NCI-H1436 (cell line): ENCODE measurements around the gene MIAT.

ENCODE experiments used
- DNase-seq: peaks from one replicate; lab custom pipeline; 2025; lab: John Stamatoyannopoulos, UW

Gene MIAT

GRCh38 chr22:26632422-26633155 lies 24.8 kb upstream of the MIAT start:
- no peak for DNase-seq

DNA sequence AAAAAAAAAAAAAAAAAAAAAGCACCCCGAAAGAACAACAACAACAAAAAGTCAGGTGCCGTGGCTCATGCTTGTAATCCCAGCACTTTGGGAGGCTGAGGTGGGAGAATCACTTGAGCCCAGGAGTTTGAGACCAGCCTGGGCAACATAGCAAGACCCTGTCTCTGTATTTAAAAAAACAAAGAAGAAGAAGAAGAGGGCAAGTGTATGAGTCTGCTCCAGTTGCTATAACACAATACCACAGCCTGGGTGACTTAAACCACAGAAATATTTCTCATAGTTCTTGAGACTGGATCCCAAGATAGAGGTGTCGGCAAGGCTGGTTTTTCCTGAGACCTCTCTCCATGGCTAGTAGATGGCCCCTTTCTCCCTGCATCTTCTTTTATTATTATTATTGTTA lies 23.2 kb upstream of the MIAT start:
- no peak for DNase-seq

DNA sequence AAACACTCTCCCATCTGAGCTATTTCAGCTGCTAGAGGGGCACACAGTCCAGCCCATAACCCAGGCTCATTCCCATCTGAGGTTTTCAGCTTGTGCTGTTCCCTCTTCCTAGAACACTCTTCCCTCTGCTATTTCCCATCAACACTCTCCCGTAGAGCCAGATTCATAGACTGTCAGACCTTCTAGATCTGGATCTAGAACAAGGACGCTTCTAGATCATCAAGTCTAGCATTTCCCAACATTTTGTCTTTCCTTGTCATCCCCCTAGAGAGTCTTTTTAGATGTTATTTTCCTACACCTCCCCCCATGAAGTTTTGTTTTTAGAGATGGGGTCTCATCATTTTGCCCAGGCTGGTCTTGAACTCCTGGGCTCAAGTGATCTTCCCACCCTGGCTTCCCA lies 22.3 kb upstream of the MIAT start:
- no peak for DNase-seq

GRCh38 chr22:26636296-26636695 lies 21.1 kb upstream of the MIAT start:
- DNase-seq, result no peak

DNA sequence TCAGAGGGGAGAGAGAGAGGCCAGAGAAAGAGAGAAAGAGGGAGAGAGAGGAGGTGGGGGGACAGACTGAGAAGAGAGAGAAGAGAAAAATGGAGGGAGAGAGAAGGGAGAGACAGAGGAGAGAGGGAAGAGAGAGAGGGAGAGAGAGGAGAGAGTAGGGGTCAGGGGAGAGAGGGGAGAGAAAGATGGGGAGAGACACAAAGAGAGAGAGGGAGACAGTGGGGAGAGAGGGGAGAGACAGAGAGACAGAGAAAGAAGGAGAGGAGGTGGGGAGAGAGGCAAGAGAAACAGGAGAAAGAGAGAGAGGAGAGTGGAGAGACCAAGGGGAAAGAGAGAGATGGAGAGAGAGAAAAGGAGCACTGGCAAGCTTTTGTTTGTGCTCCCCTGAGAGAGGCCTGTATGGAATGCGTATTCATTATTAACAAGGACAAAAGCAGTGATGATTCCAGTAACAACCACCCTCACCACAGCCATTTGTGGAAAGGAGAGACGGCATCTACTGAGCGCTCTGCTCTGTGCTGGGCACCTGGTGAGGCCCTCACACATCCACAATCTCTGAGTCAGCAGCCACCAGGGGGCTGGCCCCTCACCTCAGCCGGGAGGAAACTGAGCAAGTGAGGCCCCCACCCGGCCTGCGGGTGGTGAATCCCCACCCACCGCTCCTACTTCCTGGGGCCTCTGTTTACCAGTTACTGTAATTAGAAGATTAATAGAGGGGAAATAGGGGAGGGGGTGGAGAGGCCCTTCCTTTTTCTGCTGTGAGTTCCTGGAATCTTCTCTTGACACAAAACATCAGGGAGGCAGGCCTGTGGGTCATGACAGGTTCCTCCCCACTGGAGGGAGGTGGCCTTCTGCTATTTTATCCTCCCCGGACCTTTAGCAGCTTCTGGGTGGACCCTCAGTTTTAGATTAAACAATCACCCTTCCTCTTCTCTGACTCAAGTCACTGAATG lies 14.6 kb upstream of the MIAT start:
- no peak for DNase-seq

GRCh38 chr22:26643418-26644100 lies 13.8 kb upstream of the MIAT start:
- DNase-seq, result no peak

DNA sequence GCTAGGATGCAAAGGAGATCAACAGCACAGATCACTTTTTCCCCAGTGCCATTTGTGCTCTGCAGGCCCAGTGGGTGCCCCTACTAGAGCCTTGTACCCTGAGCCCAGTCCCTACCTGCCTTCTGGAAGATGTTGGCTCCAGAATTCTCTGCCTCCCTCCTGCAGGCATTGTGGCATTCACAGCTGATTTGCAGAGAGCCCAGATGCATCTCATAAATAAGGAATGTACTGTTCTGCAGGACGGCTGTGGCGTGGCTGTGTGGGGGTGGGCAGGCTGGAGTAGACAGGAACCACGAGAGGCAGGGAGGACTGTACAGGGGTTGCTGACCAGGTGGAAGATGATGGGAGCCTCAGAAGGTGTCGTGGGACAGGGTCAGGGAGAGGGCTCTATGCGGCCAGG lies 11.2 kb upstream of the MIAT start:
- DNase-seq, result no peak

GRCh38 chr22:26648011-26648497 lies 9.3 kb upstream of the MIAT start:
- DNase-seq, result peak; percentile 84

- DNase-seq, result no peak
These were observed 8.6 kb upstream of the MIAT start for GRCh38 chr22:26648528-26649388.

GRCh38 chr22:26650722-26651421 lies 6.5 kb upstream of the MIAT start:
- no peak for DNase-seq

- DNase-seq, result no peak
These were observed 5.6 kb upstream of the MIAT start for GRCh38 chr22:26651815-26652214.

DNA sequence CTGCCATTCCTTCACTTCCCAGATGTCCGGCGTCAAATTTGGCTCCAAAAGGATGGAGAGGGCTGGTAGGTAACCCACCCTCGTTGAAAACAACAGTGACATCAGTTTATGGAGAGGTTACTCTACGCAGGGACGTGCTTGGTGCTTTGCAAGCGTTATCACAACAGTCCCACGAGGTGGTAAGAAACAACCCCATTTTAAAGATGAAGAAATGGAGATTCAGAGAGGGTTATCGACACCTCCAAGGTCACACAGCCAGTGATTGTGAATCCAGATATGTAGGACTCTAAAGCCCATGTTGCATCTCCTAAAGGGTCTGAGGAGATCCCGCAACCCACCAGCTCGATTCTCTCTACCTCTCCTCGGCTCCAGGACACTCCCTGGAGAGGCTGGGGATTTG lies 773 bp downstream of the MIAT start:
- DNase-seq, result no peak

- peak; percentile 86 for DNase-seq
These were observed 1.5 kb downstream of the MIAT start for GRCh38 chr22:26658671-26659478.

DNA sequence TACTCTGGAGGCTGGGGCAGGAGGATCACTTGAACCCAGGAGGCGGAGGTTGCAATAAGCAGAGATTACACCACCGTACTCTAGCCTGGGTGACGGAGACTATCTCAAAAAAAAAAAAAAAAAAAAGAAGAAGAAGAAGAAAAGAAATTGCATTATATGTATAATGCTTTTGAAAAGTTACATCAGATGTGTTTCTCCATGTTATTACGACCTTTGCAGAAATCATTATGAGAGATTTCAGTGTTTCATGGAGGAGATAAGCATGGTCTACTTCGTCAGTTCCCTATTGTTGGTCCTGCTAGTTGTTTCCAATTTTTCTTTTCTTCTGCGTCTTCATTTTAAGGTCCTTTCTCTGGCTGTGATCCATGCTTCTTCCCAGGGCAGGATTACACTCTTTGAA lies 3.0 kb downstream of the MIAT start:
- DNase-seq, result no peak

DNA sequence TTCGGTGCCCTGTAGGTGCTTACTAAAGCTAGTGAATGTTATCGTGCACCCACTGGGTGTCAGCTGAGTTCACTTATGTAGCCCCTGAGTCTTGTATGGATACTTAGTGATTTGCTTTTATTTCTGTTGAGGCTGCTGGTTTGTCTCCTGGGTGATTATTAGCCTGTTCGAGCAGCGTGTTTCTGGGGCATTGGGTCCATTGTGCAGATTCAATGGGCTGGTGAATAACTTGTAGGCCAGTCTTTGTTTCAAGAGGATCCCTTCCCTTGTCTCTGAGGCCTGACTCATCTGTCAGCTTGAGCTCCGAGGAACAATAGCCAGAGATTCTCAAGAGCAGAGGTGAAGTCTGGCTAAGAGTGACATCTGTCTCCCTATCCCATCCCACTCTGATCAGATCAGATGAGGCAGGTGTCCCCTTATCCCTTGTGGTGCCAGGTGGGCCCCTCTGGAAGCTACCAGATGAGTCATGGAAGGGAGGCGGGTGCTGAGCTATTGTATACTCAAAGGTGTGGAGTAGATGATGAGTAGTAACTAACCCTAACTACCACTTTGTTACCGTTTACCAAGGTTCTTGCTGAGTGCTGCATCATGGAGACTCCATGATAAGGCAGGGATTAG lies 3.7 kb downstream of the MIAT start:
- no peak for DNase-seq

DNA sequence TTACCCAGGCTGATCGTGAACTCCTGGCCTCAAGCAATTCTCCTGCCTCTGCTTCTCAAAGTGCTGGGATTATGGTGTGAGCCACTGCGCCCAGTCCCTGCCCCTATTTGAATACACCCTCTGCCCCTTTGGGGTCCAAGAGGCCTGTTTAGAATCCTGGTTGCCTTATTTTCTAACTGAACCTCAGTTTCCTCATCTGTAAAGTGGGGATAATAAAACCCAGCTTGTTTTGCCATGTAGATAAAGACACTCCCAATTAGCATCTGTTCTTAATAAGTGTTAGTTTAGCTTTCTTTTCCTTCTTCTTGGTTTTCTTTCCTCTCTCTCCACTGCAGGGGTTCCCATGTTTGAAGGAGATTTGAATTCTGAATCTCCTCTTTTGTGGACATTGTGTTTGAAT lies 4.8 kb downstream of the MIAT start:
- no peak for DNase-seq

GRCh38 chr22:26663374-26663923 lies 6.1 kb downstream of the MIAT start:
- no peak for DNase-seq

DNA sequence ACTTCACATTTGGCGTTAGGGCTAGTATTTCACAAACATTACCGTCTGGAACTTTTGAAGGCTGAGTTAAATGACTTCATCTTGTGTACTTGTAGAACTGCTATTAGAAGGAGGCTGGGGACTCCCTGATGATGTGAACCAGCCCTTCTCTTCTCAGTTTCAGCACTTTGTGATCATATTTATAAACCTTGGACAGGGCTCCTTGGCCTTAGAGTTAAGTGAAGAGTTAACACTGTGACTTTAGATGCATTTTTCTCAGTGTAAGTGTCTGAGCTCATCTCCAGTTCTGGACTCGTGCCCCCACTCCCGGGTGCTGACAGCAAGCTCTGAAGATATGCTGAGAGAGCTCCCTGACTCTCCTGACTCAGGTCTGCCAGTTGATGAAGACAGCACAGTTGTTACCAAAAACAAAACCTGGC lies 8.4 kb downstream of the MIAT start:
- DNase-seq, result no peak

GRCh38 chr22:26667140-26667539 lies 9.8 kb downstream of the MIAT start:
- DNase-seq, result no peak
